NCI-H1092 (cell line): ENCODE measurements around the gene LRRC17.

ENCODE experiments used
- DNase-seq: peaks from one replicate; lab custom pipeline; 2025; lab: John Stamatoyannopoulos, UW

LRRC17 gene

DNA sequence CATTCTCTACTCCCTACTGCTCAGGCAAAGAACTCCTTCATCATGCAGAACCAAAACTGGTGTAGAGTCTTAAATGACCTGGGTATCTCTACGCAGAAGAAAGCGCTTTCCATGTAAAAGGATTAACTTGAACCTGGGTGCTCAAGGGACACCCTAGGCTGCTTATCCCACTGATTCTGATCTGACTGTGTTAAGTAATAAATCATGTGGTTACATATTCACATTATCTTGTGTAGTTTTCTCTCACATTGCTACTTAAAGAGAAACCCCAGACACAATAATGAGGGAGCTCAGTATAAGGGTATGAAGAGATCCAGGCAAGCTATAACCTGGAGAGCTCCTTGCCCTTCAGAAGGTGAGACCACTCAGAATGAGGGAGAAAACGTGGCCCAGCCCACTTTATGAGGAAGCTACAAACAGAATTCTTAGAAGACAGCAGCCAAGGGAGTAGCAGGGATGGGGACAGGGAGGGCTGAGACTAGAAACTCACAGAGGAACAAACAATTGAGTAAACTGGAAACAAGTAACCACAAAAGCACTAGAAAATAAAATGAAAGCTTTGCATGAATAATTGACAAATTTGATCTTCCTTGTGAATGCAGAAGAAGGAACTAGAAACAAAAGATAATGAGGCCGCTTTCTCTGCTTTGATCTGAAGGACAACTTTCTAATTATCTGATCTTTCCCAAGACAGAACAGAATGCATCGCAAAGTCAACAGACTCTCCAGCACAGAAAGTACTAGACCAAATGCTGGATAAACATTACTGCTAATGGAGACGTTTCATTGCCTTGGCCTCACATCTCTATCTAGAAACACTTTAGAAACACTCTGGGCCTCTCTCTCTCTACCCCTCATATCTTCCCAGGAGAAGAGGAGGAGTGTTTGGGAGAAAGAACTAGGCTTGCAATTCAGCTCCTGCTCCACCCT is 76.1 kb downstream of the LRRC17 start:
- DNase-seq: no peak

- DNase-seq: no peak
Measured at GRCh38 chr7:102990642-102991041, 77.8 kb downstream of the LRRC17 start.

DNA sequence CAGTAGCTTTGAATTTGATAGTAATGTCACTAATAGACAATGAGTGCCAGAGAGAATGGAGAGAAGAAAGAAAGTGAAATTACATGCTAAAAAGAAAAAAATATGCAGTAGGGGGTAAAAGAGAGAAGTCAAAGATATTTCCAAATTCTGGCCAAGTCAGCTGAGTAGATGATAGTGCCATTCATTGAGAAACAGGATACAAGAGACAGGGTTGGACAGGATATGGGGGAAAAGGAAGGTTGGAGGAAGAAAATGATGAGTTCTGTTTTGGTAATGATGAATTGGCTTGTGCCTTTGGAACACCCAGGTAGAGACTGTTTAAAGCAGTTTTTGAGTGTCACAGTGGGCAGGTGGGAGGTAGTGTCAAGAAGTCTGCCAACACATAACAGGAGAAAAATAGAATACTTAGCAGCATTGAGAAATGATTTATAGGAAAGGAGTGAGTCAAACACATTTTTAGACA is 78.3 kb downstream of the LRRC17 start:
- DNase-seq: no peak

GRCh38 chr7:102991540-102992214 is 78.9 kb downstream of the LRRC17 start:
- DNase-seq: no peak

- no peak for DNase-seq
Measured at GRCh38 chr7:102992509-102992937, 79.7 kb downstream of the LRRC17 start.

DNA sequence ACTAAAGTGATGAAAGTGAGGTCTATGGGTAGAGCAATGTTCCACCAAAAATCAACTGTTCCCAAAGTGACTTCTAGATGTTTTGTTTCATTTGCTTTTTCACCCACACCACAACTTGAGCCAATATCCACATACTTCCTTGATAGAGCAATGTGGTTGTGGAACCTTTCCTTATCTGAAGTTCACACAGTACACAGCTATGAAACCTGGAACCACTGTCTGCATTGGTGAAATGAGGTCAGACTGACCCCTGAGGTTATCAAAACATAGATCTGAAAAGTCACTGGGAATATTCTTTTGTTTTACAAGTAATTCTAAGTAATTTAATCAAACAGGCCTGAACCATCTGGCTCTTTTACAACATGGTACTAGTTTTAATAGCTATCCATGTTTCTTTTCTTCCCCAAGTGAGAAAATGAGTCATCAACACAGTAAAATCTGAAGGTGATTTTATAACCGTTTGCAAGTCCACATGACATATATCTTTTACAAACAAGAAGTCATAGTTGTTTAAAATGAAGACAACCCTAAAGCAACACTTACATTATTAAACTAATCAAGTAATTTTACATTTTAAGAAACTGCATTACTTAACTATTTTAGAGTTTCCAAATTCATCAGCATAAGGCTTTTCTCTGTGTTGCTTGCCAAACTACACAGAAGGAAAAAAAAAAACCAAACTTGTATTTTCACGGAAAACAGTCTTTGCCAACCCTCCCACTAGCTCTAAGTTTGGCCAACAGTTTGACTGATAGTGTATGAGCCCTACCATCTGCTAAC is 80.3 kb downstream of the LRRC17 start:
- DNase-seq: no peak

- DNase-seq: no peak
Measured at GRCh38 chr7:102993718-102994029, 80.9 kb downstream of the LRRC17 start.

DNA sequence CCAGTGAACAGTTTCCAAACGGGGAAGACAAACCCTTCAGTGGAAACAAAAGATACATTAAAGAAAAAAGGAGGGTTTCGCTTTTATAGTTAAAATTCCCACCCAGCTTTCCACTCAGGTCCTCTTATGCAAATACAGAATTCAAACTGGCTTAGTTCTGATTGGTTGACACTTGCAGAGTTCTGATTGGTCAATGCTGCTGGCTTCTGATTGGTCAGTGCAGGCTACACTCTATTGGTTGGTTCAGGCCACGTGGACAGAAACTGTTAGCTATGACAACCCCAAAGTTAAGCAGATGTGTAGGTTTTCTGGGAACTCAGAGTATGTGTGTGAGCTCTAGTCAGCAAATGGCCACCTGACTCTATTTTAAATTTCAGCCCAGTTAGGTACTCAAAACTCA is 81.8 kb downstream of the LRRC17 start:
- no peak for DNase-seq
